ENCODE measurements around the gene RABAC1. TPM values are rescaled to one million over a fixed set of nuclear protein-coding genes. Genes with fewer than 3 reads are reported as not detected.

RABAC1 gene
- total and polyA plus RNA-seq, 2 experiments from 2014 or later, result 151 to 206 TPM

- no peaks in the 10 kb centered on the region for H3K79me2 ChIP-seq (replicated peaks; ENCODE audit: insufficient read depth)
- H3K27me3 ChIP-seq (ENCODE audit: insufficient read depth), result no peaks in the 10 kb centered on the region
- Mint-ChIP-seq H3K4me3 (peak overlapping the region; percentile 67), H3K27me3 (ENCODE audit: insufficient read depth, low read depth, poor library complexity) (peaks cover 15% of the 10 kb centered on the region), H3K4me1 (peaks cover 16% of the 10 kb centered on the region), H3K27ac (peak overlapping the region; percentile 50; the same call in 1 of the 2 replicates), H3K9me3 (no peaks in the 10 kb centered on the region), H3K36me3 (ENCODE audit: low read depth) (peaks cover 8% of the 10 kb centered on the region)
- H4K20me1 ChIP-seq (replicated peaks; ENCODE audit: insufficient read depth), result peaks cover 5% of the 10 kb centered on the region; the same call in 1 of the 2 replicates
- no peaks in the 10 kb centered on the region; the same call in 1 of the 2 replicates for H3K36me3 ChIP-seq (ENCODE audit: insufficient read depth)
- H3K27ac ChIP-seq (ENCODE audit: low read depth), result 0 out of 2 replicates have a peak overlapping the region, but pooled peaks have one; percentile 16
- H2AFZ ChIP-seq, result peak overlapping the region; percentile 94; the same call in 1 of the 2 replicates
- DNase-seq (ENCODE audit: low spot score), result peak; percentile 94
- H3K9me2 ChIP-seq (ENCODE audit: insufficient read depth), result no peaks in the 10 kb centered on the region
- TF ChIP-seq CTCF (conservative IDR thresholded peaks at IDR 0.05; ENCODE audit: low read depth in 2 of 2) (peak; percentile 95 to 96), JUNB (IDR thresholded peaks at IDR 0.05; ENCODE audit: unreplicated experiment) (no peak)
- H3K4me1 ChIP-seq (ENCODE audit: insufficient read depth), result peaks cover 9% of the 10 kb centered on the region
- peaks cover 4% of the 10 kb centered on the region; the same call in 1 of the 2 replicates for H3F3A ChIP-seq (replicated peaks; ENCODE audit: low read depth)
- ATAC-seq, result peak; percentile 65
- peak overlapping the region; percentile 94 for H3K4me2 ChIP-seq
- peak overlapping the region; percentile 86 for H3K4me3 ChIP-seq
Measured at GRCh38 chr19:41957838-41958366, 1.2 kb downstream of the RABAC1 start.

- Histone ChIP-seq H3K79me2 (replicated peaks; ENCODE audit: insufficient read depth) (no peaks in the 10 kb centered on the region), H4K20me1 (replicated peaks; ENCODE audit: insufficient read depth) (peaks cover 5% of the 10 kb centered on the region; the same call in 1 of the 2 replicates), H3K27ac (ENCODE audit: low read depth) (no peak overlapping the region), H3K27me3 (ENCODE audit: insufficient read depth) (no peaks in the 10 kb centered on the region), H3K4me3 (no peak overlapping the region), H3K4me2 (no peak overlapping the region), H3F3A (replicated peaks; ENCODE audit: low read depth) (peaks cover 6% of the 10 kb centered on the region; the same call in 1 of the 2 replicates), H3K9me2 (ENCODE audit: insufficient read depth) (no peaks in the 10 kb centered on the region), H3K4me1 (ENCODE audit: insufficient read depth) (peaks cover 9% of the 10 kb centered on the region), H2AFZ (no peak overlapping the region), H3K36me3 (ENCODE audit: insufficient read depth) (no peaks in the 10 kb centered on the region; the same call in 1 of the 2 replicates)
- DNase-seq (ENCODE audit: low spot score) (no peak), ATAC-seq (no peak)
- H3K36me3 Mint-ChIP-seq (ENCODE audit: low read depth), result peaks cover 8% of the 10 kb centered on the region
- no peaks in the 10 kb centered on the region for H3K9me3 Mint-ChIP-seq
- H3K27ac Mint-ChIP-seq, result peak overlapping the region; percentile 50; the same call in 1 of the 2 replicates
- H3K4me1 Mint-ChIP-seq, result peaks cover 16% of the 10 kb centered on the region
- TF ChIP-seq ZNF114 (CRISPR knock-in tag; IDR thresholded peaks at IDR 0.05) (no peak), ZNF331 (CRISPR knock-in tag; IDR thresholded peaks at IDR 0.05; ENCODE audit: low read depth) (no peak), REST (IDR thresholded peaks at IDR 0.05; ENCODE audit: unreplicated experiment) (no peak), CREB1 (CRISPR knock-in tag; IDR thresholded peaks at IDR 0.05; ENCODE audit: low read depth) (no peak), EZH2phosphoT487 (IDR thresholded peaks at IDR 0.05; ENCODE audit: unreplicated experiment) (no peak), POLR2AphosphoS5 (IDR thresholded peaks at IDR 0.05; ENCODE audit: low read depth) (no peak), JUNB (IDR thresholded peaks at IDR 0.05; ENCODE audit: unreplicated experiment) (no peak), STAT1 (IDR thresholded peaks at IDR 0.05; ENCODE audit: unreplicated experiment) (no peak), NANOG (IDR thresholded peaks at IDR 0.05; ENCODE audit: borderline replicate concordance) (no peak), EZH2 (IDR thresholded peaks at IDR 0.05; ENCODE audit: low read depth, unreplicated experiment) (no peak)
- H3K4me3 Mint-ChIP-seq, result peak overlapping the region; percentile 67; the same call in 2 of the 3 replicates
- H3K27me3 Mint-ChIP-seq (ENCODE audit: insufficient read depth, low read depth, poor library complexity), result peaks cover 18% of the 10 kb centered on the region
Measured at GRCh38 chr19:41957161-41957837, 1.8 kb downstream of the RABAC1 start.
